Progenitor cell of endocrine pancreas (in vitro differentiated cells): ENCODE data around the gene KANK2. TPM values are rescaled to one million over a fixed set of nuclear protein-coding genes. Genes with fewer than 3 reads are reported as not detected.
"Not testable (repeated sequence)": the region's sequence is repeated elsewhere in the genome, so short reads cannot be mapped to it uniquely, and the experiment has no call there.

Experiments used
- DNase-seq: peaks from one replicate; pipeline ENCODE4 v3.0.0; 2021; ENCODE audit warnings: low spot score; ENCODE audit not compliant: unreplicated experiment
- H3K27ac Mint-ChIP-seq: 2 replicates; pipeline ENCODE4 v1.8.0; 2021; ENCODE audit warnings: mild to moderate bottlenecking, moderate library complexity, mixed read lengths
- H3K27me3 Mint-ChIP-seq: 2 replicates; pipeline ENCODE4 v1.8.0; 2021; ENCODE audit warnings: mixed read lengths
- H3K36me3 Mint-ChIP-seq: 2 replicates; pipeline ENCODE4 v1.8.0; 2022; ENCODE audit warnings: mixed read lengths; ENCODE audit not compliant: insufficient read depth
- H3K4me1 Mint-ChIP-seq: 2 replicates; pipeline ENCODE4 v1.8.0; 2021; ENCODE audit warnings: low read depth, mixed read lengths
- H3K4me3 Mint-ChIP-seq: 2 replicates; pipeline ENCODE4 v1.8.0; 2021; ENCODE audit warnings: low read depth, mild to moderate bottlenecking, moderate library complexity, mixed read lengths
- H3K9me3 Mint-ChIP-seq: 2 replicates; pipeline ENCODE4 v1.8.0; 2021; ENCODE audit warnings: low read depth, mixed read lengths
- CTCF ChIP-seq: fragments of 200-600 bp; sonication (generic); IDR thresholded peaks from one replicate; pipeline ENCODE4 v1.5.0; 2021; ENCODE audit warnings: antibody characterized with exemption, mild to moderate bottlenecking; ENCODE audit not compliant: unreplicated experiment
- total RNA-seq: library from RNA; stranded (reverse); gene quantifications from 2 replicates; pipeline ENCODE4 v1.2.1, GENCODE V29; 2021

Gene KANK2
- total RNA-seq, 1 donor from 2014 or later = 27.6 TPM

- H3K4me3 Mint-ChIP-seq = no peak overlapping the region
- no peak overlapping the region for H3K27ac Mint-ChIP-seq
- TF ChIP-seq CTCF = no peak
- no peaks in the 10 kb centered on the region for H3K4me1 Mint-ChIP-seq
- no peak for DNase-seq
- no peaks in the 10 kb centered on the region for H3K27me3 Mint-ChIP-seq
- H3K36me3 Mint-ChIP-seq = peaks cover 9% of the 10 kb centered on the region
- H3K9me3 Mint-ChIP-seq = no peaks in the 10 kb centered on the region
Observed at GRCh38 chr19:11191273-11191755, 6.0 kb downstream of the KANK2 start.

GRCh38 chr19:11190501-11190900 lies 6.8 kb downstream of the KANK2 start:
- H3K4me3 Mint-ChIP-seq = no peak overlapping the region
- no peak for TF ChIP-seq CTCF
- no peak for DNase-seq
- H3K4me1 Mint-ChIP-seq = peaks cover 3% of the 10 kb centered on the region
- peaks cover 11% of the 10 kb centered on the region for H3K36me3 Mint-ChIP-seq
- H3K9me3 Mint-ChIP-seq = no peaks in the 10 kb centered on the region
- H3K27me3 Mint-ChIP-seq = no peaks in the 10 kb centered on the region
- no peak overlapping the region for H3K27ac Mint-ChIP-seq

- Mint-ChIP-seq H3K9me3 (peaks cover 5% of the 10 kb centered on the region), H3K4me1 (peaks cover 3% of the 10 kb centered on the region), H3K36me3 (peaks cover 15% of the 10 kb centered on the region), H3K4me3 (no peak overlapping the region), H3K27ac (peak overlapping the region; percentile 65), H3K27me3 (no peaks in the 10 kb centered on the region)
- no peak for TF ChIP-seq CTCF
- DNase-seq = no peak
Observed at GRCh38 chr19:11187441-11187840, 9.9 kb downstream of the KANK2 start.

- TF ChIP-seq CTCF = no peak
- Mint-ChIP-seq H3K4me3 (no peak overlapping the region), H3K4me1 (peaks cover 3% of the 10 kb centered on the region)
Observed at GRCh38 chr19:11182994-11183393, 14.4 kb downstream of the KANK2 start.

GRCh38 chr19:11181488-11181887 lies 15.9 kb downstream of the KANK2 start:
- DNase-seq = no peak
- H3K4me3 Mint-ChIP-seq = no peak overlapping the region
- TF ChIP-seq CTCF = no peak
- H3K9me3 Mint-ChIP-seq = peaks cover 5% of the 10 kb centered on the region
- H3K27ac Mint-ChIP-seq = no peak overlapping the region
- H3K36me3 Mint-ChIP-seq = peaks cover 16% of the 10 kb centered on the region
- H3K27me3 Mint-ChIP-seq = no peaks in the 10 kb centered on the region
- peaks cover 3% of the 10 kb centered on the region for H3K4me1 Mint-ChIP-seq

More at GRCh38 chr19:11182994-11183393, 14.4 kb downstream of the KANK2 start:
- no peaks in the 10 kb centered on the region for H3K27me3 Mint-ChIP-seq
- peaks cover 5% of the 10 kb centered on the region for H3K9me3 Mint-ChIP-seq
- peaks cover 17% of the 10 kb centered on the region for H3K36me3 Mint-ChIP-seq
- no peak overlapping the region for H3K27ac Mint-ChIP-seq
- no peak for DNase-seq

GRCh38 chr19:11180975-11181374 lies 16.4 kb downstream of the KANK2 start:
- not testable (repeated sequence) for H3K27me3 Mint-ChIP-seq, H3K4me1 Mint-ChIP-seq, H3K9me3 Mint-ChIP-seq, H3K27ac Mint-ChIP-seq, H3K4me3 Mint-ChIP-seq, DNase-seq
- peaks cover 21% of the 10 kb centered on the region for H3K36me3 Mint-ChIP-seq
